Measurements from ENCODE around the gene OTX1.

OTX1 gene

GRCh38 chr2:63047321-63048279 lies 3.0 kb upstream of the OTX1 start:
- no peak for DNase-seq (ENCODE audit: low spot score)

- DNase-seq (ENCODE audit: low spot score): no peak
These were observed 2.1 kb upstream of the OTX1 start for GRCh38 chr2:63048367-63049171.

- no peak for DNase-seq (ENCODE audit: low spot score)
These were observed 1.2 kb upstream of the OTX1 start for GRCh38 chr2:63049211-63049969.

GRCh38 chr2:63049970-63050333 lies 678 bp upstream of the OTX1 start:
- no peak for DNase-seq (ENCODE audit: low spot score)

- DNase-seq (ENCODE audit: low spot score): no peak
These were observed 588 bp downstream of the OTX1 start for GRCh38 chr2:63051042-63051794.

GRCh38 chr2:63051795-63052333 lies 1.2 kb downstream of the OTX1 start:
- no peak for DNase-seq (ENCODE audit: low spot score)

GRCh38 chr2:63052411-63053080 lies 1.9 kb downstream of the OTX1 start:
- DNase-seq (ENCODE audit: low spot score): no peak

GRCh38 chr2:63053081-63053888 lies 2.7 kb downstream of the OTX1 start:
- no peak for DNase-seq (ENCODE audit: low spot score)

- no peak for DNase-seq (ENCODE audit: low spot score)
These were observed 3.4 kb downstream of the OTX1 start for GRCh38 chr2:63053889-63054602.

GRCh38 chr2:63054841-63055225 lies 4.2 kb downstream of the OTX1 start:
- no peak for DNase-seq (ENCODE audit: low spot score)

GRCh38 chr2:63055226-63056106 lies 4.8 kb downstream of the OTX1 start:
- no peak for DNase-seq (ENCODE audit: low spot score)

GRCh38 chr2:63056107-63057050 lies 5.7 kb downstream of the OTX1 start:
- no peak for DNase-seq (ENCODE audit: low spot score)

- no peak for DNase-seq (ENCODE audit: low spot score)
These were observed 6.9 kb downstream of the OTX1 start for GRCh38 chr2:63057249-63058143.

- no peak for DNase-seq (ENCODE audit: low spot score)
These were observed 7.7 kb downstream of the OTX1 start for GRCh38 chr2:63058144-63058920.
